ENCODE results near the gene F5. TPM values are rescaled to one million over a fixed set of nuclear protein-coding genes. Genes with fewer than 3 reads are reported as not detected.

Gene F5
- total and polyA plus RNA-seq, 2 of the 13 experiments (the other 11 are each of a cell fraction or from before 2014, with no cell fraction given), result 38.3 to 64.0 TPM

- Histone ChIP-seq H3K27ac (ENCODE audit: extremely low read length, insufficient read depth, low read length) (no peak overlapping the region), H3K36me3 (replicated peaks in 1 of 2; ENCODE audit: control insufficient read depth in 1 of 2, insufficient read depth in 2 of 2, low read length in 2 of 2) (no peaks in the 10 kb centered on the region), H3K4me3 (replicated peaks in 1 of 3; ENCODE audit: insufficient read depth in 1 of 3, low read depth in 2 of 3, low read length in 3 of 3) (no peak overlapping the region), H4K20me1 (ENCODE audit: insufficient read depth, low read length) (no peaks in the 10 kb centered on the region), H3K4me2 (ENCODE audit: low read depth, low read length) (no peak overlapping the region), H3K27me3 (ENCODE audit: control insufficient read depth in 1 of 2, insufficient read depth in 2 of 2, low read length in 2 of 2) (peaks cover 0 to 39% of the 10 kb centered on the region in 2 experiments; a peak in 3 of 5 replicates), H3K4me1 (ENCODE audit: insufficient read depth, low read length) (no peaks in the 10 kb centered on the region), H2AFZ (ENCODE audit: low read length) (no peak overlapping the region), H3K9me3 (ENCODE audit: low read length) (no peaks in the 10 kb centered on the region), H3K79me2 (ENCODE audit: insufficient read depth, low read length) (no peaks in the 10 kb centered on the region), H3K9ac (ENCODE audit: insufficient read depth, low read depth, low read length) (no peak overlapping the region)
- ATAC-seq (no peak), FAIRE-seq (no peak), DNase-seq (ENCODE audit: low spot score) (no peak)
- TF ChIP-seq ZNF362 (CRISPR knock-in tag; IDR thresholded peaks at IDR 0.05; ENCODE audit: borderline replicate concordance) (no peak), ZNF205 (CRISPR knock-in tag; IDR thresholded peaks at IDR 0.05) (no peak)
- no TSS peak for BruUV-seq (replicated peaks)
- WGBS (ENCODE audit: low lambda C conversion rate), result 5% methylated on average over 5 of the region's 5 CpGs
- CTCF ChIA-PET (ENCODE audit: low intra/inter-chr PET ratio, low total read pairs), result no interaction called here
- intact Hi-C loops (cut with micrococcal nuclease; ENCODE audit: unreplicated experiment), result no loop called here
- in situ Hi-C loops (cut with HindIII; ENCODE audit: extremely low pct_ligation_motif_present, low pct_unique_long_range_greater_than_20kb), result no loop called here
- POLR2A ChIA-PET, result no interaction called here
These were observed 29.5 kb upstream of the F5 start for GRCh38 chr1:169615803-169616202.

- Histone ChIP-seq H3K27ac (ENCODE audit: extremely low read length, insufficient read depth, low read length) (no peak overlapping the region), H2AFZ (ENCODE audit: low read length) (no peak overlapping the region), H3K9ac (ENCODE audit: insufficient read depth, low read depth, low read length) (no peak overlapping the region), H3K36me3 (replicated peaks in 1 of 2; ENCODE audit: control insufficient read depth in 1 of 2, insufficient read depth in 2 of 2, low read length in 2 of 2) (no peaks in the 10 kb centered on the region), H3K27me3 (ENCODE audit: control insufficient read depth in 1 of 2, insufficient read depth in 2 of 2, low read length in 2 of 2) (peaks cover 0 to 19% of the 10 kb centered on the region in 2 experiments; a peak in 3 of 5 replicates), H3K4me1 (ENCODE audit: insufficient read depth, low read length) (no peaks in the 10 kb centered on the region), H3K9me3 (ENCODE audit: low read length) (no peaks in the 10 kb centered on the region), H3K4me3 (replicated peaks in 1 of 3; ENCODE audit: insufficient read depth in 1 of 3, low read depth in 2 of 3, low read length in 3 of 3) (no peak overlapping the region), H4K20me1 (ENCODE audit: insufficient read depth, low read length) (no peaks in the 10 kb centered on the region), H3K4me2 (ENCODE audit: low read depth, low read length) (no peak overlapping the region), H3K79me2 (ENCODE audit: insufficient read depth, low read length) (no peaks in the 10 kb centered on the region)
- intact Hi-C loops (cut with micrococcal nuclease; ENCODE audit: unreplicated experiment), result no loop called here
- POLR2A ChIA-PET, result no interaction called here
- BruUV-seq (replicated peaks), result no TSS peak
- TF ChIP-seq ZNF205 (CRISPR knock-in tag; IDR thresholded peaks at IDR 0.05) (no peak), CEBPB (IDR thresholded peaks at IDR 0.05; ENCODE audit: borderline replicate concordance, low read depth, low read length) (peak; percentile 71), ARNT2 (CRISPR knock-in tag; IDR thresholded peaks at IDR 0.05; ENCODE audit: low read depth) (no peak)
- DNase-seq (ENCODE audit: low spot score), result no peak
- ATAC-seq, result no peak
- WGBS (ENCODE audit: low lambda C conversion rate), result 38% methylated on average over 6 of the region's 6 CpGs
- in situ Hi-C loops (cut with HindIII; ENCODE audit: extremely low pct_ligation_motif_present, low pct_unique_long_range_greater_than_20kb), result no loop called here
- FAIRE-seq, result no peak
- CTCF ChIA-PET (ENCODE audit: low intra/inter-chr PET ratio, low total read pairs), result no interaction called here
These were observed 24.6 kb upstream of the F5 start for GRCh38 chr1:169610858-169611257.

Data from HepG2 (cell line).